NOMO-1 (cell line): ENCODE data around the gene SKAP2.

Source experiments
- DNase-seq, 2 experiments: peaks; one replicate each; lab custom pipeline; 2025; ENCODE audit not compliant: unreplicated experiment in 2 of 2; lab: John Stamatoyannopoulos, UW

SKAP2 gene

DNA sequence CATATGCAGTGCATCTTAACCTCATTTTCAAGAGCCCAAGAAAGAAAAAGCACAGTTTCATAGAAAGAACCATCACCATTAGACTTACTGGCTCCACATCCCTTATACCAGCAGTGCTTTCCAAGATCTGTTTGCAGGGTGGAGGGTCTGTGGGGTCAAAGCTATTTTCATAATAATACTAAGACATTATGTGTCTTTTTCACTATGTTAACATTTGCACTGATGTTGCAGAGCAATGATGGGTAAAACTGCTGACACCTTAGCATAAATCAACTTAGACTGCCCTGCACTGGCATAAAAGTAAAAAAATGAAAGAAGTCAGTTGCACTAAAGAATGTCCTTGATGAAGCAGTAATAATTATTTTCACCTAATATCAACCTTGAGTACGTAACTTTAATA, 166.2 kb downstream of the SKAP2 start:
- no peak for DNase-seq

DNA sequence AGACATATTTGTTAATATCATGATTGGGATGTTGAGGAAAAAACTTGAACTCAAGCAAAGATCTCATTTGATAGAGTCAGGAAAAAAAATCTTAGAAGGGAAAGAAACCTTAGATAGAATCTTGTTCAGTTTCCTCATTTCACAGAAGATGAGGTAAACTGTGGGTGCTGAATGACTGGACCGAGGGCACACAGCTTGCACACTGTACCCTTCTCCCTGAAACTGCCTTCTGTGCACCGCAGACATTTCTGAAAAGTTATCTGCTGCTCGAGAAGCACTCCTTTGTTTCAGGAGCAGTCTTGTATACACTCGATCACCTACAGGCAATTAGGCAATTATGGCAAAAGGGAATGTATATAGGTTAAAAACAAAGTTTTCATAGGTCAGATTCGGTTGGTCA, 167.4 kb downstream of the SKAP2 start:
- no peak for DNase-seq

DNA sequence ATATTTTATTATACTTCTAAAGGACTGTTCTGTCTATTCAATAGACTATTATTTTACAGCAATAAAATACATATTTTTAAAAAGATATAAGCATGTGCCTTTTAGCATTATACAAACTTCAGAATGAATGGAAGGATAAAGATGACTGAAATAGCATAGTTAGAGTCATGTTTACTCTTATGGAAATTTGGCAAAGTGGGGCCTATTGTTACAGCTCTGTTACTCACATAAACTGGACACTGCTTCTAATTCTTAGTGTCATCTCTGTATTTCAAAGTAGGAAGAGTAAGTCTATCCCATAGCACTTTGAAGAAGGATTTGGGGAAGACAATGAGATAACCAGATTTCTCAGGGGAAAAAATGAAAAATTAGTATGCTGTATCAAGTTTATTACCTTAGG, 168.2 kb downstream of the SKAP2 start:
- DNase-seq, result no peak

DNA sequence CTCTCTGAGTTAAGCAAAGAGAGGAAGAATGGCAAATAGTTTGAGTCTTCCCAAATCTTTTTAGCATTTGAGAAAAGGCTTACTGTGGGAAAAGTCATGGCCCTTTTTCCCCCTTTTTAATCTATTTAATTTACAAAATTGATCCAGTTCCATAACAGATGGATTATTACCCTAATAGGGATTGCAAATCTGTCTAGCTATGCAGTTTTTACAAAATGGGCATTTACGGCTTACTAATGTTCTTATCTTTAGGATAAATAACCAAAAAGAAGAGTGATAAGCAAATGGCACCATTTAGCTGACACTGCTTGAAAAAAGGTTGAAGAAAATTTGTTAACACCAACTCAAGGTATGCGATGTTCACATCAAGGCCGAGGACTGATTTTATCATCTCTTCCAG, 169.7 kb downstream of the SKAP2 start:
- DNase-seq, result no peak

DNA sequence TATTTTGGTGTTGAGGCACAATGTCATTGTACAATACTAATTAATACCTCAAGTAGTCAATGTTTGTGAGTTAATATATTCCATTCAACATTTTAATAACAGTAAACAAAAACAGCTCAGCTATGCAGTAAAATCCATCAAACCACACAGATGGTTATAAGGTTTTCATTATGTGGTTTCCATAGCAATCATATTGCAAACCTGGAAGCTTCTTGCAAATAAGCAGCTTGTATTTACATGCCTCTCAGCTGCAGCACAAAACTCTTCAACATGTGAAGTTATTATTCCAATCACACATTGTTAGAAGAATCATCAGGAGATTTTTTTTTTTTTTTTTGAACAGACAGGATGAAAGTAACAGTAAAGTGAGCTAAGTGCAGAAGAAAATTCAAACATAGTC, 170.2 kb downstream of the SKAP2 start:
- no peak for DNase-seq

DNA sequence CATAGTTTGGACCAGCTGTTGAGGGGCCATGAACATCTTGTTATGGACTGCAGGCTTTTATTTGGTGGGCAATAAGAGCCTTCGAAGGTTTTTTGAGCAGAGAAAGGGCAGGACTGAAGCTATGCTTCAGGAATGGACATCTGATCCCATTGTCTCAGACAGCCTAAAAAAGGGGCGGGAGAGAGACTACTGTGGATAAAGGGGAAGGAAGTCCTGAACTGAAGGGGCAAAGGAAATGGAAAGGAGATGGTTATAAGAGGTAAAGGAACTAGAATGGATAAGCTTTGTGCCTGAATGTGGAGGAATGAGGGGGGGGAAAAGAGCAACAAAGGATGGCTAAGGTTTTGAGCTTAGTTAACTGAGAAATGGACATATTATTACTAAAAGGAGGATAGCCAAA, 172.5 kb downstream of the SKAP2 start:
- DNase-seq, result no peak

DNA sequence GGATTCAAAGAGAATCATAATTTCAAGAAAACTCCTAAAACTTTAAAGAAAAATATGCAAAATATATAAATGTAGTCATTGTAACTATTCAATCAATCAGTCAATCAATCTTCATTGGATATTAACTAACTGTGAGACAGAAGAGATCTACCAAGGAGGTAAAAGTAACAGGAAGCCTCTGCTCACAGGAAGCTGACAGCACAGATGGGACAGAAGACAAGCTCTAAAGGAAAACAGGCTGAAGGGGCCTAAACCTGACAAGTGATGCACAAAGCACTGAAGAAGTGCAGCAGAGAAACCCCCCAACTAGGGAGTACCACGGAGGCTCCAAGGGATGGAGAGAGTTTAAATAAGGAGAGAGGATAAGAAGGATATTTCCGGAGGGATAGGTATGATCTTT, 173.0 kb downstream of the SKAP2 start:
- no peak for DNase-seq

DNA sequence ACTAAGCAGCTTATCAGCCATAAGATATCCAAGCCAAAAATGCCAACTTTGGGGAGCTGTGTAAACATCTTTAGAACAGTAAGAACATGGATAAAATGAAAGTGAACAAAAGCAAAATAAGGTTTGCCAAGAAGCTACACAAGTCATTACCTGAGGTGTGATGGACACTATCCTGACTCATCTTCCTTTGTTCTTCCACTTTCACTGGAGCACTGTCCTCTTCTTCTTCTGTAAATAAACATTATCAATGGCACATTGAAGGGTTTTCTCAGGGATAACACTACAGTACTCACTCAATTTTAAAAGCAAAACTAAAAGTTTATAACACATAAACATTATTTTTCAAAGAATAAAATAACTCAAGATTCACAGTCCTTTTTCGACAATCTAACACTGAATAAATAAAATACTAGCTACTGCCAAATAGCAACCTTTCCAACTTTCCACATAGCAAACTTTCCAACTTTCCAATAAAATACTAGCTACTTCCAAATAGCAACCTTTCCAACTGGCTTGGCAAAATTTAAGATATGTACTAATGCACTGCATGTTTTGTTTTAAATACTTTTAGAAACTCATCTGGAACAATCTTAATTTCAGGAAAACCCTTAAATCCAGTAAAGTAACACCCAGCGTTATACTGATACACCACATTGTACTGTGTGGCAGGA, 174.1 kb downstream of the SKAP2 start:
- no peak for DNase-seq

DNA sequence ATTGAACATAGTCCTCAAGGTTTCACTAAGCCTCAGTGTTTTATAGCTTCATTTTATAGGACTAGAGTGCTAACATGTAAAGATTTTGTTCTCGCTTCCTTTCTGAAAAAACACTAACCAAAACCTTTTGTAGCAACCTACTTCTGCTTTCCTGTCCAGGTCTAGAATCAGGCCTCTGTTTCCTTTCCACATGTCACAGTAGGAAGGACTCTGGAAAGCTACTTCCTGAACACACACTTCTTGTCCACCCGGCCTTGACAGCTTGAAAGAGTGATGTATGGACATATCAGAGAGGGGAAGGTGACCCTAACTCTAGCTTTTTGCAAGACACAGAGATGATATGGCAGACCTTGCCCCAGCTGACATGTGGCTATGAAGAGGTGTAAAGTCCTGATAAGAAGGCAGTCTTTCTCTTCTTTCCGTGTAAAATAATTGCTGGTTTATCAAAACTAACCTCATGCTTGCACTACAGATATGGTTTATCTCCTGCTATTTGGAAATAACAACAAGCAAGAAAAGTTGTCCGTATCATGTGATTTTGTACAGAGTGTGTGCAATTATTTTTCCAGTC, 175.4 kb downstream of the SKAP2 start:
- peak; percentile 50 to 68 for DNase-seq

DNA sequence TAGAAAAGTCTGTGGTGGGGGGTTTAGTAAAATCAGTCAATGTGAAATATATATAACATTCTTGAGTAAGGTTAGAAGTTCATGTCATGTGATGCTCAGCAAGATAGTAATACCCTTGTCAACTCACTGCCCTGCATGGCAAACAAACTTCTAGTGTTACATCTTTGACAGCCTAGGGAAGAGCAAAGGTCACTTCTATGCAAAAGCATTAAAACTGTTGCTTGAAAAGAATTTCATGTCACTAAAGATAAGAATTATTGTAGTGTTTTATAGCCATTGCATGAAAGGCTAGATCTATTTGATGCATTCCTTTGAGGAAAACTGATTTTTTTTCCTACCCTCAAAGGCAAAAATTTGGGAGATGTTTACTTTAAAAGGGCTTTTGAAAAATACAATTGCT, 176.0 kb downstream of the SKAP2 start:
- DNase-seq, result no peak

DNA sequence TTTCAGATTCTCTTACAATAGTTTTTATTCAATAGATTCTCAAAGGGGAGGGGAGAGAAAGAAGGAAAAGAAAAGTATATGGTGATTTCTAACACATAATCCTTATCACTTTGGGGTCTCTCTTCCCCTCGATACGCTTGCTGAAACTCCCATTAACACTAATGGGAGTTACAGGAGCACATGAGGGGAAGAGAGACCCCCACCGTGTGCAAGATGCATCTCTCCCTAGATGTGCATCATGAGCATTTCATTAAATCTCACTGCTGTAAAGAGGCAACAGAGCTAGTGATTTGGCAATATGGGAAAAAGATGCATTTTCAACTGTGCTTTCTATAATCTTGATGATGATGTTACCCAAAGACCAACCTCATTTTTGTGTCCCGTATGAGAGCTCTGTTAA, 177.4 kb downstream of the SKAP2 start:
- DNase-seq, result no peak

DNA sequence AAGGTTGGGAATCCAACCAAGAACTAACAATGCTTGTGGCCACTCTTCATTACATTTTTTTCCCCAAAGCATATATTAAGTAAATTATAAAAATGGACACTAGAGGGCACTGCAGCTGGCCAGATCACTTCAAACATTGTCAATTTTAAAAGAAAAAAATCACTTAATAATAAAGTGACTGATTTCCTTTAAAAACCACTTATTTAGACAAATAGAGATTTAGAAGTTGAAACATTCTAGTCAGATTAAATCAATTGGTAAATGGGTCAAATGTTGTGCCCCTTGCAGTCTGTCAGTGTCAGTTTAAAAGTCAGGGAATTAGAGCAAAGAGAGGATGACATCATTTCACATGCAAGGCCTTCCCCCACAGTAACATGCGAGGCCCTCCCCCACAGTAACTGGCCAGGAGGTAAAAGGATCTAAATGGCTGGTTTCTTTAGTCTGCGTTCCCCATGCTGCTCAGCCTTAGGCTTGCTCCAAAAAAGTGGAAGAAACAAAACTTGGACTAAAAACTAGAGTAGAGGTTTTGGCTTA, 177.9 kb downstream of the SKAP2 start:
- peak; percentile 51 to 57 for DNase-seq

DNA sequence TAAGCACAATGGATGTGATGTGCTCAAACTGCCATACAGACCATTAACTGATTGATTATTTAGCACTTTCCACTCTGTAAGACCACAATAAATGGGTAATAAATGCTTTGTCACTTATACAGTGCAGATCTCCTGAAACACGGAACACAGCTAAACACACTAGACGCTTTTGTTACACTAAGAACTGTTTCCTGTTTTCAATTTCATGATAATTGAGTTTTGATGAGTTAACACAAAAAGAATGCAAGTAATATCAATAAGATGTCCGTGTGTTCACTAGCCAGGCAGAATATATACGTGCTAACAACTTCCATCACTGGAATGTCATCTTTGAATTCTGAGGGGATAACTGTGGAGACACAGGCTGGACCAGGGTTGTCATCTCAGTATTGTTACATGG, 178.8 kb downstream of the SKAP2 start:
- DNase-seq, result no peak

DNA sequence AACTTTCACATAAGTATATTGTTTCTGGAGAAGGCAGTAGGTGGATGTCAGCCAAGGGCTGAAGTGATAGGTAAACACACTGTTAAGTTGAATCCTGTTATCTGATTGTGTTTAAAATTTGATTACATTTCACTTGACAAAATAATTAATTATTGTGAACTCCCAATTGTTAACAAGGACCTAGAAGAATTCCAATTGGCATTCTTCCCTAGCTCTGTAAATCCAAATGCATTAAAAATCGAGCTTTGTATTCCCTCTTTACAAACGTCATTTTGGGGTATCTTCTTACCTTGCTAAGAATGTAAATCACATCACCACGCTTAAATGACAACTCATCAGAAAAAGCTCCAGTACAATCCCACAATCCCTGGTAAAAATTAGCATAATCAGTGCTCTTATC, 179.9 kb downstream of the SKAP2 start:
- no peak for DNase-seq

DNA sequence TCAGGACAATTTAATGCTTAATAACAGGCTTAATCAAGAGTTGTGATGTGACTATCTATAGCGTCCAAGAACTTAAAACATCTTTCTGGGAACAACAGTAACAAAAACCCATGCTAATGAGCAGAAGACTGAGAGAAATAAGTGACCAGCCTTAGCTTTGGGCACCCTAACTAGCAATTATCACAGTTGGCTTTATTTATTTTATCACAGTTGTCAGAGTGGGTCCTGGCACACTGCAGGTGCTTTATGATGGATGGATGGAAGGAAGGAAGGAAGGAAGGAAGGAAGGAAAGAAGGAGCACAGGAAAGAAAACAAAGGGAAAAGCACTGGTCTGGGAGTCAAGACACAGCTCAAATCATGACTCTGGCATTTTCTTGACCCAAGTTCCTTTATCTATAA, 181.1 kb downstream of the SKAP2 start:
- DNase-seq, result no peak

DNA sequence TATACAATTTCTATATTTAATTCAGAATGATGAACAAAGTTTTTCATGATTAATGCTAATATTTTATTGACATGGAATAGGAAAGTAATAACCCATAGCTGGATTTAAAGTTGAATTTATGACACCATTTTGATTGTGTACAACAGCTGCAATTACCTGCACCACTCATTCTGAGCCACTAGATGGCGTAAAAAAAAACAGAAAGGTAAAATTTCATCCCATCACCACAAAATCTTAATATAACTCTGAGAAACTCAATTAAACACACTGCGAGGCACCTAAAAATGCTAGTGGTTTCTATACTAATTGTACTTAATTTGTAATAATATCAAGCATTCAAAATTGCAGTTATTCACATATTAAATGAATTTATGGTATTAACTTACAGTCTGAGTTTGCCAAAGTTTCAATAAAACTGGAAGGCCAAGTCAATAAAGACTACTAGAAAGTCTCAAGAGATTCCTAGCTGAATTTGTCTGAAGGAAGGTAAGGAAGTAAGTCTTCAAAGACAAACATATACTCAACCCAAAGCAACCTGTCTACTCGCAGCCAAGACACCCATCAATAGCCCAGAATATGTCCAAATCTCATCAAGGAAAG, 182.5 kb downstream of the SKAP2 start:
- peak in 1 of 2 experiments; percentile 44 for DNase-seq

DNA sequence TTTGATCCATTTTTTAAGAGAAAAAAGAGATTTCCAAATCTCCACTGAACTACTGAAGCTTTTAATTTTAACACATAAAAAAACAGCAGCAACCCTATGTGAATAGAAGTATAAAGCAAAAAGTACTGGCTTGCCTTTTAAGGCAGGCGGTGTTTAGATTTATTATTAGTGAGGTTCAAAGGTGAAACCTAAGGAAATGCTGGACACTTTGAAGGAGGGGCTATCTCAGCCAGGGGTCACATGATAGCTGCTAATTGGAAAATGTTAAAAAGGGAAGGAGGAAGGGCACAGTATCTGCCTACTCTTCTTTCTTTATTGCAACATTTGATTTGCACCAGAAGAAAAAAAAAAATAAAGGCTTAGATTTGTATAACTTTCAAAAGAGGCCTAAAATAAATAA, 183.8 kb downstream of the SKAP2 start:
- DNase-seq, result peak; percentile 16 to 73

DNA sequence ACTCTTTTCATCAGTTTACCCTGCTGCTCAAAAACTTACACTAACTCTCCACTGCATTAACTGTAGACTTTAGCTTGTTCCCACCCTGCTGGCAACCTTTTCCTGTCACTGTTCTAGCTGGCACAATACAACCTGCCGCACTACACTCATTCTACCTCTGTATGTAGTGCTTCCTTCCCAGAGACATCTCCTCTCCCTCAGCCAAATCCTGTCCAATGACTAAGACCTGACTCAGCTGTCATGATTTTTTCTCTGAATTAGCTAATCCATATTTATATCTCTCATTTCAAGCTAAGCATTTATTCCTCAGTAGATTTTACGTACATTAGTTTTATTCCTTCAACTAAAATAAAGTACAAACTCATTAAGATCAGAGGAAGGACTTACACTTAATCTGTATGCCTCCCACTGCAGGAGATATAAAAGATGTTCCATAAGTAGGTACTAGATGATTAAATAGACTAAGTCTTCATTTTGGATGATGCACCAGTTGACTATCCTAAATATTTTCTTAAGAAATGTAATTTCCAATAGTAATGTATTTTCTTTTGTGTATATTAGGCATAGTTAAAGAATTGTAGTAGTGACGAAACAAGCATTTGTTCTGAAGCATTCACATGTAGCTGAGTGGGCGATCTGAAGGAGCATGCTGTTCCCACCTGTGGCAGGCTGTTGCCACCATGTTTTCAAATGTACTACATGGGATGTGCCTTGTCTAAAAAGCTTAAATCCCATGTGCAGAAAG, 189.1 kb downstream of the SKAP2 start:
- no peak for DNase-seq

DNA sequence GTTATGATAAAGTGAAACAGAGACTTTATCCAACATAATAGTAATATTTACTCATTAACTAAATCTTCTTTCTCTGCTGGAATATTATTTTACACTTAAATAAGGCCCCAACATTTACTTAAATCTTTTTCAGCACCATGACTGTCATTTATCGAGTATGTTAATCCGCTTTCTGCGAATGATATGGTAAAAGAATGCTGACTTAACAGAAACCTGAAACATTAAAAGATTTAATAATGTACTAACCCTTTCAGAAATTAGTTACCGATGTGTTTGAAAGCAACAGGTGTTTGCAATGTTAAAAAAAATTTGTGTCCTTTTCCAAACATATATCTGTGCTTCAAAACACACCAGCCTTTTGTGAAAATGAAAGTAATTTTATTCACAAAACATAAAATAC, 190.5 kb downstream of the SKAP2 start:
- DNase-seq, result no peak

DNA sequence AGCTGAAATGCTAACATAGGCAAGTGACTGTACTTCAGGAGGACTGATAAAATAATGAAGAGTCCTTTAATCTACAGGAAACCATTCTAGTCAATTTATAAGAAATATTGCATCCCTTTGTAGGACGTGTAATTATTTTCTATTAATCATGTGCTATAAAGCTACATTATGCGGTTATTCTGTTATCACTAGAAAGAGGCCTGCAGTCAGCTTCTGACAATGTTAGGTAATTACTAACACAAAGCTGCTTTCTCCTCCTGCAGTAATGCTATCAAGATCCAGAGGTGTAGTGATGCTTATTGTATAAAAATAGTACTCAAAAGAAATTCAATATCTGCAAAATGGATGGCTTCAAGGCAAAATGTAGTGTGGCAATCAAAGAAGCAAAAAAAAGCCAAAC, 191.1 kb downstream of the SKAP2 start:
- DNase-seq, result no peak

DNA sequence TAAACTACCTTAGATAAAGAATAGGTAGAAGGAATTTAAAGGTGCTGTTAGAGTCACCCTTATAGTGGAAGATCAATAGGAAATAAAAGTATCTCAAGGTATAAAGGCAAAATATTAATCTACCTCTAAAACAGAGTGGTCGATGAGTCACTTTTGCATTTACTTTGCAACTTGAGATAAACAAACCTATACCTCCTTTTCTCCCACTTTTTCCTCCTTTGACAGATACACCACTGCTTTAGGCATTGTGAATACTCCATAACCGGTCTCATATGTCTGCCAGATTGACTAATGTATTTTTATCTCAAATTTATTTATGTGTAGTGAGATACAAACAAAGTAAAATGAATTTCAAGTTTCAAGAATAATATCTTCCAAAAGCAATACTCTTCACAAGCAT, 193.5 kb downstream of the SKAP2 start:
- DNase-seq, result no peak

DNA sequence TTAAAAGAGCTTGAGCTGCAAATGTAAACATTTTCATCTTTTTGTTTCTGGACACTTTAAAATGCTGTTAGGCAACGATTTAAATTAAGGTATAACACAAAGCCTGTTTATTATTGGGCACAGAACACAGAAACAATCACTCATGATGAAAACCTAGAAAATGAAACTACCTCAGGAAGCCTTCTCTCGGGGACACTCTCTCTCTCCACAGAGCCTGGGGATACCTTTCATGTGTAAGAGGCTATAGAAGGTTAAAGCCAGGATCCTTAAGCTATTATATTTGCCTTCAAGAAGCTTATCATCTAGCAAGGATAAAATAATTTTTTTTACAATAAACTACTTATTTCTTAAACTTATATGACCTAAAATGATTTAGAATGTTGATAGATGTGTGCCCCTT, 194.1 kb downstream of the SKAP2 start:
- DNase-seq, result no peak
